H1 (cell line): Measurements from ENCODE around the gene TOMM7. TPM values are rescaled to one million over a fixed set of nuclear protein-coding genes. Genes with fewer than 3 reads are reported as not detected.

Source experiments
- CTCF ChIA-PET: fragments of 300-600 bp; sonication (Branson Sonifier 250); formaldehyde crosslinking; loops from one replicate; lab custom pipeline; 2021; ENCODE audit not compliant: partially characterized antibody; lab: Charles Lee
- POLR2A ChIA-PET: fragments of 300-600 bp; sonication (Branson Sonifier 250); formaldehyde crosslinking; loops from one replicate; lab custom pipeline; 2021; ENCODE audit warnings: inconsistent platforms; ENCODE audit not compliant: partially characterized antibody; lab: Charles Lee
- DNase-seq, 2 experiments: peaks; one replicate each; pipeline versions ENCODE4 v3.0.0 to v3.0.0-alpha.2; 2010 to 2022; ENCODE audit warnings: low spot score in 2 of 2, low read depth in 1 of 2, mixed read lengths in 1 of 2
- FAIRE-seq: peaks from 2 replicates; lab custom pipeline; 2011; peaks lifted over from hg19 to GRCh38; lab: Jason Lieb, UNC
- H2AFZ ChIP-seq: 2 replicates; pipeline ENCODE4 v1.8.1; 2012; ENCODE audit warnings: low read length, inconsistent platforms
- H2AK5ac ChIP-seq: 2 replicates; pipeline ENCODE4 v1.6.1; 2013; ENCODE audit warnings: low read depth, low read length
- H2BK120ac ChIP-seq: replicated peaks from 2 replicates; pipeline ENCODE3; 2013; ENCODE audit warnings: low read depth, low read length, inconsistent platforms
- H2BK12ac ChIP-seq: 2 replicates; pipeline ENCODE4 v1.6.1; 2013; ENCODE audit warnings: low read depth, low read length
- H2BK15ac ChIP-seq: 2 replicates; pipeline ENCODE4 v1.6.1; 2013; ENCODE audit warnings: low read length
- H2BK20ac ChIP-seq: 2 replicates; pipeline ENCODE4 v1.6.1; 2013; ENCODE audit warnings: low read length
- H2BK5ac ChIP-seq: 2 replicates; pipeline ENCODE4 v1.6.1; 2013; ENCODE audit warnings: low read depth, low read length
- H3K14ac ChIP-seq: 2 replicates; pipeline ENCODE4 v1.6.1; 2013; ENCODE audit warnings: inconsistent platforms; ENCODE audit not compliant: insufficient read length
- H3K18ac ChIP-seq: 2 replicates; pipeline ENCODE4 v1.6.1; 2013; ENCODE audit warnings: low read length; ENCODE audit errors: extremely low read depth
- H3K23ac ChIP-seq: 2 replicates; pipeline ENCODE4 v1.6.1; 2013; ENCODE audit warnings: inconsistent platforms; ENCODE audit not compliant: insufficient read length
- H3K23me2 ChIP-seq: 2 replicates; pipeline ENCODE4 v1.6.1; 2013; ENCODE audit warnings: low read depth, low read length
- H3K27ac ChIP-seq: 2 replicates; pipeline ENCODE4 v1.6.1; 2011; ENCODE audit warnings: low read depth, low read length, inconsistent platforms
- H3K27me3 ChIP-seq, 4 experiments: replicated peaks in 1 of 4; 1 replicate in 1 of 4; 2 replicates in 3 of 4; pipeline versions ENCODE4 v1.6.1 to v1.8.1; 2011 to 2013; ENCODE audit warnings: low read length in 3 of 4, mild to moderate bottlenecking in 3 of 4, inconsistent platforms in 2 of 4, mixed read lengths in 2 of 4, moderate library complexity in 1 of 4; ENCODE audit not compliant: control insufficient read depth in 3 of 4, insufficient read depth in 3 of 4; ENCODE audit errors: extremely low read depth in 1 of 4
- H3K36me3 ChIP-seq, 4 experiments: 2 replicates each; pipeline versions ENCODE4 v1.6.1 to v1.8.1; 2011 to 2013; ENCODE audit warnings: mild to moderate bottlenecking in 4 of 4, low read length in 3 of 4, moderate library complexity in 2 of 4, control low read depth in 1 of 4, inconsistent platforms in 1 of 4; ENCODE audit not compliant: insufficient read depth in 4 of 4, control insufficient read depth in 2 of 4
- H3K4ac ChIP-seq: replicated peaks from 2 replicates; pipeline ENCODE3; 2013; ENCODE audit warnings: low read length, low read depth, mixed read lengths, inconsistent platforms; ENCODE audit not compliant: insufficient read length
- H3K4me1 ChIP-seq, 4 experiments: replicated peaks in 1 of 4; 1 replicate in 1 of 4; 2 replicates in 3 of 4; pipeline versions ENCODE4 v1.6.1 to v1.8.1; 2011 to 2013; ENCODE audit warnings: low read length in 3 of 4, inconsistent platforms in 2 of 4, mixed read lengths in 1 of 4; ENCODE audit not compliant: insufficient read depth in 4 of 4, control insufficient read depth in 3 of 4
- H3K4me2 ChIP-seq, 2 experiments: 2 replicates each; pipeline versions ENCODE4 v1.6.1 to v1.8.1; 2011 to 2013; ENCODE audit warnings: low read depth in 2 of 2, low read length in 2 of 2, control low read depth in 1 of 2, inconsistent platforms in 1 of 2, mild to moderate bottlenecking in 1 of 2; ENCODE audit not compliant: insufficient read depth in 1 of 2
- H3K4me3 ChIP-seq, 4 experiments: fragments of 200-600, 300-600 bp in 1 of 4; sonication (generic), shearing (Covaris generic), sonication (Bioruptor Twin) in 1 of 4; 2 replicates each; pipeline versions ENCODE4 v1.5.1 to v1.8.1; 2011 to 2016; ENCODE audit warnings: low read length in 4 of 4, low read depth in 3 of 4, control low read depth in 2 of 4, inconsistent platforms in 2 of 4, mild to moderate bottlenecking in 2 of 4, mixed read lengths in 1 of 4, moderate library complexity in 1 of 4; ENCODE audit not compliant: insufficient read depth in 2 of 4; ENCODE audit errors: extremely low read depth in 1 of 4
- H3K56ac ChIP-seq: replicated peaks from 2 replicates; pipeline ENCODE3; 2013; ENCODE audit warnings: low read depth, mild to moderate bottlenecking, mixed read lengths, low read length, inconsistent platforms; ENCODE audit not compliant: insufficient read length
- H3K79me1 ChIP-seq: 2 replicates; pipeline ENCODE4 v1.6.1; 2013; ENCODE audit warnings: low read depth, low read length, control low read depth
- H3K79me2 ChIP-seq, 2 experiments: 2 replicates each; pipeline versions ENCODE4 v1.6.1 to v1.8.1; 2012 to 2013; ENCODE audit warnings: low read length in 2 of 2, mild to moderate bottlenecking in 2 of 2, inconsistent platforms in 1 of 2; ENCODE audit not compliant: insufficient read depth in 2 of 2, control insufficient read depth in 1 of 2
- H3K9ac ChIP-seq, 4 experiments: replicated peaks in 1 of 4; 1 replicate in 1 of 4; 2 replicates in 3 of 4; pipeline versions ENCODE4 v1.6.1 to v1.8.1; 2011 to 2013; ENCODE audit warnings: low read depth in 3 of 4, low read length in 3 of 4, control low read depth in 2 of 4, mild to moderate bottlenecking in 2 of 4, moderate library complexity in 2 of 4, inconsistent platforms in 1 of 4; ENCODE audit errors: extremely low read depth in 1 of 4
- H3K9me3 ChIP-seq, 2 experiments: 2 replicates each; pipeline versions ENCODE4 v1.6.1 to v1.8.1; 2012 to 2013; ENCODE audit warnings: mild to moderate bottlenecking in 2 of 2, moderate library complexity in 2 of 2, control low read depth in 1 of 2, inconsistent platforms in 1 of 2, low read depth in 1 of 2, low read length in 1 of 2, mixed read lengths in 1 of 2; ENCODE audit not compliant: insufficient read depth in 2 of 2
- H4K20me1 ChIP-seq, 2 experiments: replicated peaks in 1 of 2; 2 replicates each; pipeline versions ENCODE3 to v1.8.1; 2011 to 2013; ENCODE audit warnings: inconsistent platforms in 2 of 2, low read length in 2 of 2, mild to moderate bottlenecking in 1 of 2; ENCODE audit not compliant: insufficient read depth in 2 of 2, control insufficient read depth in 1 of 2
- H4K5ac ChIP-seq: 2 replicates; pipeline ENCODE4 v1.6.1; 2013; ENCODE audit warnings: low read length, low read depth, mixed read lengths, inconsistent platforms; ENCODE audit not compliant: insufficient read length
- H4K8ac ChIP-seq: 2 replicates; pipeline ENCODE4 v1.8.0; 2013; ENCODE audit warnings: mild to moderate bottlenecking, moderate library complexity, low read length, inconsistent platforms; ENCODE audit not compliant: insufficient read depth; ENCODE audit errors: extremely low read depth
- H4K91ac ChIP-seq: replicated peaks from 2 replicates; pipeline ENCODE3; 2013; ENCODE audit warnings: low read length, mixed read lengths, inconsistent platforms; ENCODE audit not compliant: insufficient read length
- ATF2 ChIP-seq: IDR thresholded peaks from 2 replicates; pipeline ENCODE4 v1.6.1; 2012; ENCODE audit warnings: low read length, inconsistent platforms
- ATF3 ChIP-seq: IDR thresholded peaks from 2 replicates; pipeline ENCODE4 v1.6.1; 2011; ENCODE audit warnings: low read depth, mild to moderate bottlenecking, low read length; ENCODE audit not compliant: insufficient read depth
- E2F6 ChIP-seq: IDR thresholded peaks from 2 replicates; pipeline ENCODE4 v1.6.1; 2012; ENCODE audit warnings: inconsistent platforms
- GABPA ChIP-seq: IDR thresholded peaks from 2 replicates; pipeline ENCODE4 v1.6.1; 2011; ENCODE audit warnings: mild to moderate bottlenecking, low read length, moderate library complexity, borderline replicate concordance; ENCODE audit not compliant: insufficient read depth
- HDAC6 ChIP-seq: IDR thresholded peaks from one replicate; pipeline ENCODE4 v1.7.1; 2012; ENCODE audit warnings: low read depth, mild to moderate bottlenecking, inconsistent platforms, low read length, moderate library complexity
- SP1 ChIP-seq: IDR thresholded peaks from 2 replicates; pipeline ENCODE4 v1.6.1; 2011; ENCODE audit warnings: low read depth, low read length
- TAF1 ChIP-seq: IDR thresholded peaks from 2 replicates; pipeline ENCODE4 v1.6.1; 2011; ENCODE audit warnings: mild to moderate bottlenecking, low read depth, low read length
- TCF12 ChIP-seq: IDR thresholded peaks from 2 replicates; pipeline ENCODE4 v1.6.1; 2011; ENCODE audit warnings: low read depth, mild to moderate bottlenecking, low read length
- WGBS, 2 experiments: shearing (Covaris generic) in 1 of 2; methylation state at CpG; one replicate each; pipeline versions ENCODE4 v1.1.6 to v1.1.7; 2013 to 2015; ENCODE audit warnings: low lambda C conversion rate in 2 of 2, mixed read lengths in 2 of 2, inconsistent platforms in 1 of 2, low coverage in 1 of 2, missing lambda C conversion rate in 1 of 2; ENCODE audit not compliant: insufficient replicate concordance in 2 of 2, insufficient coverage in 1 of 2, insufficient read length in 1 of 2; ENCODE audit errors: extremely low coverage in 1 of 2, missing lambda C conversion rate in 1 of 2; 5-methylcytosine and 5-hydroxymethylcytosine counted together
- polyA plus RNA-seq, 7 experiments: library from polyadenylated mRNA; depleted of rRNA in 3 of 7; stranded (reverse) in 5 of 7; unstranded in 2 of 7; fragments of >200 nt in 5 of 7; fragments of 200-250 nt in 2 of 7; gene quantifications; 1 replicate in 5 of 7; 2 replicates in 1 of 7; 4 replicates in 1 of 7; pipeline versions ENCODE4 v1.2.1 to v1.2.3, GENCODE V29; 2011 to 2013; ENCODE audit warnings: missing spikeins in 2 of 7, mixed read lengths in 2 of 7
- total RNA-seq: library from RNA; stranded (reverse); fragmentation: NEBNext Ultra II Directional; extraction: Animal tissue kit (Norgen Biotek cat#: 25700); gene quantifications from 2 replicates; pipeline ENCODE4 v1.2.1, GENCODE V29; 2021
- TF ChIP-seq, protein P1 (sequence below): IDR thresholded peaks from 2 replicates; pipeline ENCODE4 v1.6.1; 2012; ENCODE audit warnings: inconsistent platforms

TOMM7 gene
- total and polyA plus RNA-seq, 2 of the 8 experiments (the other 6 are each of a cell fraction or from before 2014, with no cell fraction given): 389 to 508 TPM

DNA sequence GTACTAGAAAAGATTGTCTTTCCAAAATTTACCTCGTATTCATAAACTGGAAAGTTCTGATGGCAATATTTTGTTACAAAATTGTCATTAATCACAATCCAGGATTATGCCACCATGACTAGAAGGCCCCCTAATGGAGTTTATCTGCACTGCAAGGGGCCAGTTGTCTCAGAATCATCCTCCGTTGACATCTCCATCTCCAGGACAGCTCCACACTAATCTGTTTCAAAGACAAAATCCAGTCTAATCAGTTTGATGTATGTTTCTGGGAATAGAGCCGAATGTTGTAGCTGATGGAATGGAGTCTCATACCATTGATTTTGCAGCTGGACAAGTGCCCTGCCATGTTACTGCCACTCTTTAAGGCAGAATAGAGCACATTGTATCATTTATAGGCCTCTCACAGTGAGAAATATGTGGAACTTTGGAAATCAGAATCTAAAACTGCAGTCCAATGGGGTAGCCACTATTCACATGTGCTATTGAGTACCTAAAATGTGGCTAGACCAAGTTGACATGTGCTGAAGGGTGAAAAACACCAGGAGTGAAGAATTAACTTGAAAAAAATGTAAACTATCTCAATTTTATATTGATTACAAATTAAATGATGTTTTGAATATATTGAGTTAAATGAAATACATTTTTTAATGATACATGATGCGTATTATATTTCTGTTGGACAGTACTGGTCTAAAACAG, 38.3 kb upstream of the TOMM7 start:
- H2BK120ac ChIP-seq: no peak overlapping the region
- FAIRE-seq (peak; percentile 72), DNase-seq (no peak)
- no peak overlapping the region for H3K9ac ChIP-seq
- peaks cover 2 to 64% (median 27%) of the 10 kb centered on the region in 4 experiments; a peak in 7 of 8 replicates for H3K36me3 ChIP-seq
- H3K4me1 ChIP-seq: peaks cover 0 to 13% (median under 1%) of the 10 kb centered on the region in 4 experiments; a peak in 5 of 7 replicates
- H2BK15ac ChIP-seq: no peak overlapping the region
- POLR2A ChIA-PET: interaction anchor here (0.6 to 11.8 kb wide), 16 partner anchors 9 to 301 kb away, joined by 3 to 125 read pairs (median 5); partner anchors contain the start of gene TOMM7
- H3K18ac ChIP-seq: no peak overlapping the region
- no peak overlapping the region for H3K4ac ChIP-seq
- H3K4me2 ChIP-seq: no peak overlapping the region
- CTCF ChIA-PET: interaction anchor here (0.6 to 3.8 kb wide), 43 partner anchors 9 to 762 kb away, joined by 3 to 28 read pairs (median 4); partner anchors contain the start of gene IL6
- no peak overlapping the region for H4K8ac ChIP-seq
- H2AFZ ChIP-seq: no peak overlapping the region
- H3K79me1 ChIP-seq: 0 out of 2 replicates have a peak, but pooled peaks cover under 1% of the 10 kb centered on the region
- H3K27ac ChIP-seq: no peak overlapping the region
- no peak overlapping the region for H4K91ac ChIP-seq
- no peaks in the 10 kb centered on the region for H3K27me3 ChIP-seq
- H3K79me2 ChIP-seq: no peaks in the 10 kb centered on the region
- H3K23me2 ChIP-seq: no peaks in the 10 kb centered on the region
- no peak overlapping the region for H2BK12ac ChIP-seq
- no peak overlapping the region for H3K56ac ChIP-seq
- no peak overlapping the region for H2BK20ac ChIP-seq
- no peak overlapping the region for H4K5ac ChIP-seq
- no peak overlapping the region for H3K4me3 ChIP-seq
- no peak overlapping the region for H2AK5ac ChIP-seq
- H4K20me1 ChIP-seq: no peaks in the 10 kb centered on the region
- WGBS, 2 experiments: 88% methylated on average over 4 of the region's 4 CpGs; no CpG with 5 or more reads in 1 of the 2 experiments
- H2BK5ac ChIP-seq: no peak overlapping the region
- no peaks in the 10 kb centered on the region for H3K9me3 ChIP-seq
- H3K23ac ChIP-seq: no peak overlapping the region
- H3K14ac ChIP-seq: no peak overlapping the region
- TF ChIP-seq GABPA: no peak
- TF ChIP-seq TAF1: no peak
- TF ChIP-seq ATF2: no peak
- TF ChIP-seq ATF3: no peak
- no peak for TF ChIP-seq SP1
- TF ChIP-seq, protein P1, sequence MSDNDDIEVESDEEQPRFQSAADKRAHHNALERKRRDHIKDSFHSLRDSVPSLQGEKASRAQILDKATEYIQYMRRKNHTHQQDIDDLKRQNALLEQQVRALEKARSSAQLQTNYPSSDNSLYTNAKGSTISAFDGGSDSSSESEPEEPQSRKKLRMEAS: no peak
- no peak for TF ChIP-seq TCF12
- TF ChIP-seq HDAC6: no peak
- no peak for TF ChIP-seq E2F6
